HG03460 (cell line): ENCODE measurements around the gene ECSIT.

Experiments
- ATAC-seq: cut with Tn5 transposase; IDR thresholded peaks from one replicate; pipeline ENCODE4 v1.9.1; 2021; ENCODE audit not compliant: unreplicated experiment

ECSIT gene

DNA sequence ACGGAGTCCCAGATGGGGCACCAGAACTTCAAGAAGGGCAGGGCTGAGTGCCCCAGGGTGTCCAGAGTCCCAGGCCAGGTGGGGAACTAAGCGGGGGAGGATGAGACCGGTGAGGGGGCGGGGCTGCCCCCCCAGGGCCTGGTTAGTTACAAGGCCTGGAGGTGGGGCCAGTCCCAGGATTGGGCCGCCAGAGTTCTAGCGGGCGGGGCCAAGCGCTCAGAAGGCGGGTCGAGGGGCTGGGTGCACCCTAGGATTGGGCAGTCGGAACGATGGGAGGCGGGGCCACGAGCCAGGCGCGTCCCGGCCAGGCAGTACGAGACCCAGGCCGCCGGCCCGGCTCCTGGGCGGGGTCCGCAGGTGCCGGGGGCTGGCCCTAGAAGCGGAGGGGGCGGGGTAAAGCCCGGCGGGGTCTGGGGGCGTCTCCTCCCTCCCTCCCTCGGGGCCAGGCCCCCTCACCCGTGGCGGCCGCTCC lies 23.9 kb downstream of the ECSIT start:
- peak; percentile 79 for ATAC-seq

GRCh38 chr19:11504502-11505031 lies 24.4 kb downstream of the ECSIT start:
- ATAC-seq: no peak

- no peak for ATAC-seq
Measured at GRCh38 chr19:11499890-11500420, 29.0 kb downstream of the ECSIT start.

- no peak for ATAC-seq
Measured at GRCh38 chr19:11499220-11499726, 29.7 kb downstream of the ECSIT start.

- no peak for ATAC-seq
Measured at GRCh38 chr19:11496391-11497163, 32.4 kb downstream of the ECSIT start.

GRCh38 chr19:11495885-11496284 lies 33.0 kb downstream of the ECSIT start:
- no peak for ATAC-seq

DNA sequence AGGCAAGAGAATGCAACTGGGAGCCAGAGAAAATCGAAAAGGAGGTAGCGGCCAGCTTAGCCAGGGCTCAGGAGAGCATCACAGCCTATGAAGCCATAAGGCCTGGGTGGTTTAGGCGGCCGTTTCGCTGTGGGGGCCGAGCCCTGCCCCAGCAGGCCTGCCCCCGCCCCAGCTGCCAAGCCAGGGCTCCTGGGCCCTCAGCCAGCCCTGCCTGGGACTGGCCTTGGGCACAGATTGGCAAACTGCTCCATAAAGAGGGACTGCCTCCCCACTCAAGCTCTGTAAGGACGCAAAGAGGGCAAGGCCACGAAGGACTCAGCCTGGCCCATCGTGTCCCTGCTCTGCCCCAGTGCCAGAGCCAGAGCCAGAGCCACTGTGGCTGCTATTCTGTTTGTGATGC lies 33.5 kb downstream of the ECSIT start:
- ATAC-seq: no peak

DNA sequence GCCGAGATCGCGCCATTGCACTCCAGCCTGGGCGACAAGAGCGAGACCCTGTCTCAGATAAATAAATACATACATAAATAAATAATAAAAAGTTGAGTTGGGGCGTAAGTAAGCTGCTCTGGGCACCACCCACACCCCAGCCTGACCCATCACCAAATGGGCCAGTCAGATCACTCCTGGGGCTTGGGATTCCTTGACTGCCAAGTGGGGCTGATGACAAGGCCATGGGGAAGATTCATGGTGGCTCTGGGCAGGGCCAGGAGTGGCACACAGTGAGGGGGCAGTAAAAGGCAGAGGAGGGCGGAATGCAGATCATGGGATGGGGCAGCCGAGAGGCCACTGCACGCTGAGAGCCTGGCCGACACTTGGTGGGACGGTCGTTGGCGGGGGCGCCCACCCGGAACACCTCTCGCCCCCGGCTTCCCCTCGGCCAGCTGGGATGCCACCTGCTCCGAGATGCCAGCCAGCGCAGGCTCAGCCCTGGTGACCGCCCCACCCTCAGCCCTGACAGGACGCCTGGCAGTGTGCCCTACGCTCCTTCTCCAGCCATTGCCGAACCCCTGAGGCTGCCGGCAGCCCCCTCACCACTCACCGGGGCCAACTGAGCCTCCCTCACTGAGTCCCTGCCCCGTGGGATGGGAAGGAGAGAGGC lies 34.2 kb downstream of the ECSIT start:
- no peak for ATAC-seq

DNA sequence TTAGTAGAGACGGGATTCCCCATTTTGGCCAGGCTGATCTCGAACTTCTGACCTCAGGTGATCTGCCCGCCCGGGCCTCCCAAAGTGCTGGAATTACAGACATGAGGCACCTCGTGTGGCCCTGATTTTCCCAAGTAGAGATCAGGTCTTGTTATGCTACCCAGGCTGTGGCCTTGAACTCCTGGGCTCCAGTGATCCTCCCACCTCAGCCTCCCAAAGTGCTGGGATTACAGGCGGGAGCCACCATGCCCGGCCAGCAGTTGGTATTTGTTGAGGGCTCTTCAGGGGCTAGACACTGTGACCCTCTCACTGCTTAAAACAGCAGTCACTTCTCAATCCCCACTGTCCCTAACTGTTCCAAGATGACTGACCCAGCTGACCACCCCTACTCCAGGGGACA lies 39.6 kb downstream of the ECSIT start:
- no peak for ATAC-seq

DNA sequence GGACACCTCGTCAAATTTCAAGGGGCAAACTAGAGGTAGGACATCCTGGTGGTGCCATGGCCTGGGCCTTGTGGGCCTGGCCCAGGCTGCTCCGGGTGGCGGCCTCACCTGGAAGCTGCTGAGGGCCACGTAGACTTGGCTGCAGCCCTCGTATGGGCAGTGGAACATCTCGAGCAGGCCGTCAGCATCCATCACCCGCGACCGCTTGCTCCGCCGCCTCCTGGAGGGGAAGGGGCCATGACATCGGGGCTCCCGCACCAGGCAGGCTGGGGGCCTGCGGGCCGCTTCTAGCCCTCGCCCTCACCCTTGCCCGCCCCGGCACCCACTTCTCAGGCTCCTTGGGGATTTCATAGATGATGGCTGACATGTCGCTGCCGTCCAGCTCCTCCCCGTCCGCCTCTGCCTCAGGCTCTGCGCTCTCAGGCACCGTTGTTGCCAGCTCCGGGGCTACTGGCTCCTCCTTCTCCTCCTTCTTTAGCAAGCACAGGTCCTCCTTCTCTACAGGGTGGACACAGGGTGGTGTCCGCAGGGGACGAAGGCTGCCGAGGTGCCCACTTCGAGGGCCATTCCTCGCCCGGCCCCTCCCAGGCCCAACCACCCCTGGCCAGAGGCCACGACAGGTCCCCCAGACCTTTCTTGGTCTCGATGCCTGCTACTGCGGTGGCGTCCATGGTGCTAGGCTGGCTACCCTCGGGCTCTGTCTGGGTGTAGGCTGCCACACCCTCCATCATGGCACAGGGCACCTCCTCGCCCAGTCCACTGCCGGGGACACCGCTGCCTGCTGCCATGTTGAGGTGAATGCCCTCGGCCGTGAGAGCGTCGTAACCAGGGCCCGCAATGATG lies 42.1 kb downstream of the ECSIT start:
- ATAC-seq: no peak

- no peak for ATAC-seq
Measured at GRCh38 chr19:11485245-11485837, 43.6 kb downstream of the ECSIT start.

DNA sequence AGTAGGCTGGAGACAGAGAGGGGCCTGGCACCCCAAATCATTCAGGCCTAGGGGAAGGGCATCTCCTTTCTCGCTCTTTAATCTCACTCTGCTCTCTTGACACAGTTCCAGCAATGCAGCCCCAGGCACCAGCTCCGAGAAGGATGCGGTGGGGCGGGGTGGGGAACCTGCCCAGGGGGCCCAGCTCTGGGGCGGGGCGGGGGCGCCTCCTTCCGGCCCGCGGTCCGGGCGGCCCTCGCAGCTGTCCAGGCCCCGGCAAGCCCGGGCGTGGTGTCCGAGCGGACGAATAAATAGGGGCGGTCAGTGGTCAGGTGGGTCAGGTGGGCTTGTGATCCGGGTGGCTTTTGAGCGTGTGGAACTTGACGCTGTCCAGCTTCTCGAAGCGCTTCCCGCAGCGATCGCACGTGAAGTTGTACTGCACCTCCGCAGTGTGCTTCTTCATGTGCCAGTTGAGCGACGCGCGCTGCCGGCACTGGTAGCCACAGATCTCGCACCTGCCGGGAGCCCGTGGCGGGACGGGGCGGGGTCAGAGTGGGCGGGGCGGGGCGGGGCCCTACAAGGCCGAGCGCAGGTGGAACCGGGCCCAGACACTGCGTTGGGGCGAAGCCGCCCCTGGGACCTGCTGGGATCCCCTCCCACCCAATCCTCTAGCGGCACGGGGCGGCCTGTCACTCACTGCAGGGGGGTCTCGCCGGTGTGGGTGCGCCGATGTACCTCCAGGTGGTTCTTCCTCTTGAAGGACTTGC lies 45.4 kb downstream of the ECSIT start:
- ATAC-seq: no peak

- peak; percentile 56 for ATAC-seq
Measured at GRCh38 chr19:11482384-11483050, 46.4 kb downstream of the ECSIT start.

DNA sequence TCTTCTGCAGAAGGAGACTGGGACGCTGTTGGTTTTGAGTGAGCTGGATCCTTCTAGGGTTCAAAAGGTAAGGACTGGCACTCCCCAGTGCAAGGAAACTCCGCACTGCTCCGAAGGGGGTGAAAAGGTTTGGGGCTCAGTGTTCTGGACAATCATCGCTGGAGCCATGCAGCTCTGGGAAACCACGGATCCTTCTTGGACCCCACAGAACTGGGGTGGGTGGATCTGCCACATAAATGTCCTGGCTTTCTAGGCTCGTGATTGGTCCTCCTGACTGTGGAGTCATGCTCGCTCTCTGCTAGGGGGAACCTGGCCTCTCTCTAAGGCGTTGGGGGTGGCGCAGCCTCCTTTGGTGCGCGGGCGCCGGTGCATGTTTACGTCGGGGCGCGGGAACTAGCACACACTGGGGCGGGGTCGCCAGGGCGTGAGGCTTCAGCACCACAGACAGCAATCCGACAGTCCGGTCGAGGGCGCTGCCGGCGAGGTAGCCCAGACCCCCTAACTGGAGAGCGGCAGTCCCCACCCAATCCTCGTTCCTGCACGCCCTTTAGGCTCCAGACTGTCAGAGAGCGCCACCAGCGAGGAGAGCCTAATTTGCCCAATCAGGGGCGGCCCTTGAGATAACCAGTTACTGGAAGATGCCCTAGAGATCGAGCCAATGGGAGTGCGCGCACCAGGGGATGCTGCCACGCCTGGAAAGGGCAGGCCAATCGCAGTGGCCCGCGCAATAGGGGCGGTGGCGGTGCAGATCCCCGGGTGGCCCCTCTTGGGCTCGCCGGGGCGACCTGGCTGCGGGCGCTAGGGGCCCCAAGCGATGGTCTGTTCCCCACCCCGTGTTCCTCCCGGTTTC lies 47.2 kb downstream of the ECSIT start:
- ATAC-seq: peak; percentile 58

DNA sequence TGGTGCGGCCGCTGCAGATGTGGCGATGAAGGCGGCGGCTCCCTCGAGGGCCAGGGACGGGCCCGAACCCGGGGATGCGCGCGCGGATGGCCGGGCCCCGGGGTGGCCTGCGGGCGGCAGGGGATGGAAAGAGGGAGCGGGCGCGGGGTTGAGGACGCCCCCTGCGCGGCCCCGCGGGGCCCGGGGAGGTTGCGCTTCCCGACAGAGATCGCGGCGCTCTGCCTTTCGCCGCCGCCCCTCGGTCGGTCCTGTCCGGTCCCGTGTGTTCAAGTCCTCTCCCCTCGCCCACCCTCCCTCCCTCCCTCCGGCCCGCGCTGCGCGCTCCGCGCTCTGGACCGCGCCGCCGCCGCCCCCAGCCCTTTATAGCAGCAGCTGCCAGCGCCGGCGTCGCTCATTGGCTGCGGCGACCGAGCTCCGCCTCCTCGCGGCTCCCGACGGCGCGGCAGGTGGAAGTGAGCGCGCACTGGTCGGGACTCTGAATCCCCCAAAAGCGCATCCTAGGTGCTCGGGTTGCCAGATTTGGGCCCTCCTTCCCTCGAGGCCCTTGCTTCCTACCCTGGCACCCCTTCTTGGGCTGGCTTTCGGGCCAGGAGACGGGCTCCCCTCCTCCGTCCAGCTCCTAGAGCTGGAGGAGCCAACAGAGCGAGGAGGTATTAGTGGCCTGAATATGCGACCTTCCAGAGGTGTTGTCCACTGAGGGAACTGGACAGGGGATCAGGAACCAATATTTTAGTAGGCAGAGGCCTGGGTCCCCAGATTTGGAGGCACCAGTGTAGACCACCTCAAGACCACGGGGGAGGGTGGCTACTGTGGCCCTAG lies 48.0 kb downstream of the ECSIT start, which contains the start of gene ELAVL3:
ELAVL3 (minus strand) TSS at position 332 of the 819 bp plus-strand sequence. CDS start 438 bp downstream, outside the sequence.
- no peak for ATAC-seq

- no peak for ATAC-seq
Measured at GRCh38 chr19:11479898-11480714, 48.8 kb downstream of the ECSIT start.
